ENCODE measurements around the gene LIPM.

LIPM gene

GRCh38 chr10:88841316-88842111 is 39.0 kb downstream of the LIPM start:
- DNase-seq = peak in 1 of 3 donors; percentile 36

GRCh38 chr10:88843171-88843570 is 40.6 kb downstream of the LIPM start:
- DNase-seq = no peak

- peak; percentile 56 to 93 (median 90) for DNase-seq
Observed at GRCh38 chr10:88848499-88848898, 46.0 kb downstream of the LIPM start.

GRCh38 chr10:88849234-88849633 is 46.7 kb downstream of the LIPM start:
- peak in 1 of 3 donors; percentile 56 for DNase-seq

GRCh38 chr10:88850712-88851111 is 48.2 kb downstream of the LIPM start:
- no peak for DNase-seq

GRCh38 chr10:88851706-88852105 is 49.2 kb downstream of the LIPM start, which contains the start of gene ANKRD22:
Gene ANKRD22, minus strand, starts transcription at chr10:88851844. Its CDS starts 237 bp downstream, at chr10:88851607.
- DNase-seq = peak; percentile 72 to 88 (median 84)

GRCh38 chr10:88852327-88852726 is 49.8 kb downstream of the LIPM start:
- no peak for DNase-seq

- peak; percentile 75 to 91 (median 85) for DNase-seq
Observed at GRCh38 chr10:88853155-88853881, 50.8 kb downstream of the LIPM start.

GRCh38 chr10:88854684-88855083 is 52.2 kb downstream of the LIPM start:
- DNase-seq = no peak

- peak in 1 of 3 donors; percentile 61 for DNase-seq
Observed at GRCh38 chr10:88857831-88858230, 55.3 kb downstream of the LIPM start.

- peak; percentile 68 to 94 (median 87) for DNase-seq
Observed at GRCh38 chr10:88858491-88858890, 56.0 kb downstream of the LIPM start.

GRCh38 chr10:88861036-88861435 is 58.5 kb downstream of the LIPM start:
- peak; percentile 37 to 85 (median 68) for DNase-seq

GRCh38 chr10:88865281-88865876 is 62.8 kb downstream of the LIPM start:
- DNase-seq = peak; percentile 51 to 77 (median 75)

- DNase-seq = no peak
Observed at GRCh38 chr10:88866454-88866853, 63.9 kb downstream of the LIPM start.

- peak in 2 of 3 donors; percentile 20 to 60 for DNase-seq
Observed at GRCh38 chr10:88870089-88870488, 67.6 kb downstream of the LIPM start.

All from suppressor macrophage treated with lipopolysaccharide for 1 hour (primary cell).